IgD-negative memory B cell (primary cell): ENCODE measurements around the gene CBY1. TPM values are rescaled to one million over a fixed set of nuclear protein-coding genes. Genes with fewer than 3 reads are reported as not detected.

Experiments used
- H3K27ac Mint-ChIP-seq, 3 donors: one replicate each; pipeline ENCODE4 v1.8.0; 2020 to 2022; ENCODE audit warnings: mild to moderate bottlenecking in 3 of 3, mixed read lengths in 3 of 3, moderate library complexity in 1 of 3
- H3K27me3 Mint-ChIP-seq: one replicate; pipeline ENCODE4 v1.8.0; 2021; ENCODE audit warnings: mixed read lengths
- H3K36me3 Mint-ChIP-seq: one replicate; pipeline ENCODE4 v1.8.0; 2020; ENCODE audit warnings: mild to moderate bottlenecking, mixed read lengths
- H3K4me1 Mint-ChIP-seq, 3 donors: one replicate each; pipeline ENCODE4 v1.8.0; 2020 to 2022; ENCODE audit warnings: mixed read lengths in 3 of 3, mild to moderate bottlenecking in 1 of 3
- H3K4me3 Mint-ChIP-seq, 4 donors: one replicate each; pipeline ENCODE4 v1.8.0; 2020 to 2022; ENCODE audit warnings: mild to moderate bottlenecking in 4 of 4, mixed read lengths in 4 of 4, moderate library complexity in 3 of 4
- H3K9me3 Mint-ChIP-seq, 3 donors: one replicate each; pipeline ENCODE4 v1.8.0; 2020 to 2021; ENCODE audit warnings: mixed read lengths in 3 of 3, mild to moderate bottlenecking in 1 of 3
- polyA plus RNA-seq: library from polyadenylated mRNA; unstranded; fragments of 300-500 nt; fragmentation: Illumina TruSeq; gene quantifications from one replicate; pipeline ENCODE4 v1.2.3, GENCODE V29; 2021

CBY1 gene
- polyA plus RNA-seq, 1 donor from 2014 or later: 4.9 TPM

DNA sequence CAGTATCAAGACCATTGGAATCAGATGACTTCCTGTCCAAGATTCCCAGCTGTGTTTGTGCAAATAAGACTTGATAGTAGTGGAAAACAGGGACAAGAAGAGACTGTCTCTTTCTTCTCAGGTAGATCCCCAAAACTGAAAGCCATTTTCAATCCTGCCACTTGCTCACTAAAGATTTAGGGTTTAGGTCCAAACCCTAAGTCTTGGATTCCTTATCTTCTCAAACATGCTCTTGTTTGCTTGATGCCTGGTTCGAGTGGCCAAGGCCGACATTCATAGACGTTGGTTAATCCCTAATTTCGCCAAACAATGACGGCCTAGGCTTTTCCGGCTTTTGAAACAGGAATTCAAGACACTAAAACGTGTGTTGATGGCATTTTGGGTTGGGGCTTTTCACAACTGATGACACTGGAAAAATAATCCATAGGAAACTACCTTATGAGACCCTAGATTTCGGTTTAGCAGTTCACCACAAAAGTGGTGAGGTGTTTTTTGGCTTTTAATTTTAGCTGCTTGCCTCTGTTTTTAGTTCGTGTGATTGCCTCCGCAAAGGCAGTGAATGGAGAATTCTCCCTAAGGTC, 48.3 kb downstream of the CBY1 start:
- Mint-ChIP-seq H3K36me3 (no peaks in the 10 kb centered on the region), H3K4me3 (peak overlapping the region; percentile 70 to 92 (median 91)), H3K27ac (peak overlapping the region; percentile 74 to 99 (median 96)), H3K27me3 (no peaks in the 10 kb centered on the region), H3K4me1 (peaks cover 26 to 46% (median 43%) of the 10 kb centered on the region in 3 donors), H3K9me3 (peaks cover 0 to 1% (median 0%) of the 10 kb centered on the region in 3 donors)

DNA sequence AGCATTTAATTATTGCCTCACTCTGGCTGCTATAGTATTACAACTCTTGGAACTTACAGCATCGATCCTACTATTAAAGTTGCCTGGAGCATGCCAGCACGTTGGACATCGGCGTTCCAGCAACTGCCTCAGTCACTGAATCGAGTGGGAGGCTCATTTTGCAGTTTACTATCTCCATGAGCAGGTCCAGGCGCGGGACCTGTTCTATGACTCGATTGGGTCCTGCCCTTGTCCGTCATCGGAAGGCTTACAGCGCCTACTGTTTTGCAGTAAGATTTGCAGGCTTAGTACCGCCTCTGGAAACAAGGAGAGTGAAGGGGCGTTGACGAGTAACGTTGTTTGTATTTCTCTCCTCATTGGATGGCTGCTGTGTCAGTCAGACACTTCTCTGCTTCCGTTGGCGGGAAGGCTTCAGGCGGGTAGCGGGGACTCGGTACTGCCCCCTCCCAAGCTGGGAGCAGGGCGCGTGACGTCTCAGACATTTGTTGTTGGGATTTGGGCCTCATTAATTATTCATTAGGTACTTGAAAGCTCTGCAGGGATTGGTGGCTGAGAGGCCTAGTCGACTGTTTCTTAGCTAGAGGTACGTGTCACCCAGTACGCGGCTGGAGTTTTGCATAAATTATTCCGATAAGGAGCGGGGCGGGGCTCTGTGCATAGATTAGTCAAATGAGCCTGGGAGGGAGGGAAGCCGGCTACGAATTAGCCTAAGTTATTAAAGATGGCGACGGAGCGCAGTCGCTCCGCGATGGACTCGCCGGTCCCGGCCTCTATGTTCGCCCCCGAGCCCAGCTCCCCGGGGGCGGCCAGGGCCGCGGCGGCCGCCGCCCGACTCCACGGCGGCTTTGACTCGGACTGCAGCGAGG, 49.0 kb downstream of the CBY1 start, which contains the start of gene GTPBP1:
TSS of gene GTPBP1 (plus strand) at position 710 of the 866 bp plus-strand sequence. CDS start at position 722, 12 bp downstream.
- Mint-ChIP-seq H3K4me3 (peak within 1 kb of the TSS; percentile 85 to 97 (median 94)), H3K4me1 (peaks cover 27 to 50% (median 43%) of the 10 kb centered on the region in 3 donors), H3K36me3 (no peaks in the 10 kb centered on the region), H3K27me3 (no peaks in the 10 kb centered on the region), H3K27ac (peak within 1 kb of the TSS; percentile 74 to 99 (median 96)), H3K9me3 (peaks cover 0 to 1% (median 0%) of the 10 kb centered on the region in 3 donors)

DNA sequence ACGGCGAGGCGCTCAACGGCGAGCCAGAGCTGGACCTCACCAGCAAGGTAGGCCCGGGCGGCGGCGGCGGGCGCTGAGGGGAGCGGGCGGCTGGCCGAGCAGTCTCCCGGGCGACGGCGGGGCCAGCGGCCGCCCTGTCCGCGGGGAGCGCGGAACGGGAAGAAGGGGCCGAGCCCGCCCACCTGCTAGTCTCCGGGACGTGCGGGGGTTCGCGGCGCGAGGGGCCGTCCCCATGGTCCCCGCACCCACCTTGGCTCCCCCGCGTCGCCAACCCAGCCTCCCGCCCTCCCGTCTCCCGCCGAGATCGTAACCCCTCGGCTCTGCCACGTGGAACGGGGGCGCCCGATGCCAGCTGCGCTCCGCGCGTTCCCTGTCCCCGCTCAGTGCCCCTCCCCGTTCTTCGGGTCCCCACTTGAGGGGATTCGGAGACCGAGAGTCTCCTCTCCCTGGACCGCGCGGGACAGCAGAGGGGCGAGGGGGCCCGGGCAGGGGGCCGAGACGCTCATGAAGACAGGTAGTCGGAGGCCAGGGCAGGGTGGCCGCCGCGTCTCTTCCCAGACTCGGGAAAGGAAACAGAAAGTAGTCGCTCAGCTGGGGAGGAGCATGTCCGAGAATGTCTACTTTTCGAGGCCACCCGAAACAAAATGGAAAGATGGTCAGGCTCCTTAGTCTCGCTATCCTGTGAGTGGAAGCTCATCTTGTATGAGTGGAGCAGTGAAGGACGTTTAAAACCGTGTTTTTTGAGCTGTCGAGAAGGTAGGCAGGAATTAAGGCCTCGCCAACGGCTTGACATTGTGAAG, 49.9 kb downstream of the CBY1 start:
- Mint-ChIP-seq H3K27me3 (no peaks in the 10 kb centered on the region), H3K4me1 (peaks cover 30 to 58% (median 48%) of the 10 kb centered on the region in 3 donors), H3K36me3 (no peaks in the 10 kb centered on the region), H3K4me3 (peak overlapping the region; percentile 85 to 97 (median 94)), H3K27ac (peak overlapping the region; percentile 74 to 99 (median 92)), H3K9me3 (peaks cover 0 to under 1% (median 0%) of the 10 kb centered on the region in 3 donors)

DNA sequence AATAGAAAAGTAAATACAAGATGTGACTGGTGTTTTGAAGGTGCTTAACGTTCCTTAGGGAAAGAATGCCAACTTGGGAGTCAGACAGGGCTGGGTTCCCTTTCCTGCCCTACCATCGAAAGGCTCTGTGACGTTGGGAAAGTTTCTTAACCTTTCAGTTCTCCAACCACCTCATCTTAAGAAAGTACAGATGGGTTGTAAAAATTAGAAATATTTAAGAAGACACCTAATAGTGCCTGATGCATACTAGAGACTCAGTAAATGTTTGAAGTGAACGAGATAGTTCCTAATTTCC, 50.4 kb downstream of the CBY1 start:
- Mint-ChIP-seq H3K27ac (peak overlapping the region; percentile 71 to 96 (median 92)), H3K9me3 (no peaks in the 10 kb centered on the region), H3K4me1 (peaks cover 27 to 57% (median 43%) of the 10 kb centered on the region in 3 donors), H3K36me3 (no peaks in the 10 kb centered on the region), H3K27me3 (no peaks in the 10 kb centered on the region), H3K4me3 (peak overlapping the region; percentile 85 to 97 (median 94))

DNA sequence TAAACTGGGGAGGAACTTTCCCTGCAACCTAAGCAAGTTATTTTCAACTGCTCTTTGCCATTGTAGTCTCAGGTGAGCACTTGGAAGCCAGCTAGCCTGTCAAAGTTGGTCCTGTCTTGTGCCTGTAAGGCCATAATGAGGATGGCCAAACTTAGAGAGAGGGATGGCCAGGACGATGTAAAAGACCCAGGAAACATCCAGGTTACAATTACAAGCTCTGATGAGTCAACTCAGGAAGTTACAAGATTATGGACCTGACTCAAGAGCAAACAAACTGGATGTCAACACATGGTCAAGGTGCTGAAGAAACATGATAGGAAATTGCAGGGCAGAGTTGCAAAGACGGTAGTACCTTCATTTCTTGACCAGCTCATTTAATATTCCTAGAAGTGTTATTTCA, 50.9 kb downstream of the CBY1 start:
- no peaks in the 10 kb centered on the region for H3K27me3 Mint-ChIP-seq
- peaks cover 31 to 62% (median 46%) of the 10 kb centered on the region in 3 donors for H3K4me1 Mint-ChIP-seq
- H3K36me3 Mint-ChIP-seq: peaks cover 4% of the 10 kb centered on the region
- peak overlapping the region; percentile 85 to 97 (median 94) for H3K4me3 Mint-ChIP-seq
- peak overlapping the region; percentile 71 to 96 (median 92) for H3K27ac Mint-ChIP-seq
- no peaks in the 10 kb centered on the region for H3K9me3 Mint-ChIP-seq

DNA sequence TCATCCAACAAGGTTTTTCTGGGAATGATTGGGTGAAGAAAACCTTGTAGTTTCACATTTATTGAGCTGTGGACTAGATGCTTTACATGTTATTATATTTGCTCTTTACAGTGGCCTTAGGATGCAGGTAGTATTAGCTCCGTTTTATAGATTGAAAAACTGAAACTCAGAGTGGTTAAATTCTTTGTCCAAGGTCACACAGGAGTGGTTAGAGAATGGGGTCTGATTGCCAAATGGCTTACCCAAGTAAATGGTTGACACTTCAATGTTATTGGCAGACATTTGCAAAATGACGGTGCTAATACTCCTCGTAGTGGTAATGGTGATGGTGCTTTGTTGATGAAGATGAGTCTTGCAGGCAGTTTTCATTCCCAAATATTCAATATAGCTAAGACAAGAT, 51.5 kb downstream of the CBY1 start:
- Mint-ChIP-seq H3K27me3 (no peaks in the 10 kb centered on the region), H3K27ac (peak overlapping the region; percentile 69 to 96 (median 86)), H3K4me1 (peaks cover 34 to 67% (median 50%) of the 10 kb centered on the region in 3 donors), H3K9me3 (no peaks in the 10 kb centered on the region), H3K4me3 (peak overlapping the region; percentile 63 to 97 (median 94)), H3K36me3 (peaks cover 4% of the 10 kb centered on the region)

DNA sequence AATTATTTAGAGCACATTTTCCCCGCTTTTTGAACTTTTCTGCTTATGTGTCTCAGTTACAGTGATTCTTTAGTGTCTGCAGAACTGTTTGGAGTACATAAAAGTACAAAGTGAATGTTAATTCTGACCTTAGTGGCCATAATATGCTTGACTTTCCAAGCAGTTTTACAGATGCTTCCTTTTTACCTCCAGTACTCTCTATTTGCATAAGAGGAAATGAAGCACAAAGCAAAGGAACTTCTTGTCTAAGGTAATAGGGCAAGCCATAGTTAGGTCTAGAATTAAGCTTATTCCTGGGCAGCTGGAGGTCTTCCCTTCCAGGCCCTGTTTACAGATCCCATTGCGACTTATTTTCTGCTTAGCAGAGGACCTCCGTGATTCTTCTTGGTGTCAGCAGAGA, 52.9 kb downstream of the CBY1 start:
- Mint-ChIP-seq H3K9me3 (no peaks in the 10 kb centered on the region), H3K27me3 (no peaks in the 10 kb centered on the region), H3K36me3 (peaks cover 4% of the 10 kb centered on the region), H3K4me3 (peak overlapping the region; percentile 63 to 97 (median 86)), H3K4me1 (peaks cover 43 to 75% (median 59%) of the 10 kb centered on the region in 3 donors), H3K27ac (peak overlapping the region; percentile 44 to 92 (median 86))

DNA sequence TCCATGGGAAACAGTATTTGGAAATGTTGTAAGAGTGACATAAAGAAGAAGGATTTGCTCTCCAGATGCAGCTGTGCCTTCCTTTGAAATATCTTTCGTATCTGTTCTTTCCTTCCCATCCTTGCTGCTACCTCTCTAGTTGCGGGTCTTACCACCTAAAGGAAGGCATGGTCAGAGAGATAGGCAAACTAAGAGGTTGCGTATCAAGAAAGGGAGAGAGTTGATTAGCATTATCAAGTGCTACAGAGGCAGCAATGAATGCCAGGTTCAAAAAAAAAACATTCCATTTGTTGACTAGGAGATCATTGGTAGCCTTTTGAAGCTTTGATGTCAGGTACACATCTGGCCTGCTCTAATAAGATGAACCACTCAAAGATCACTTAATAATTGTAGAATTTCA, 53.9 kb downstream of the CBY1 start:
- Mint-ChIP-seq H3K27ac (peak overlapping the region in 2 of 3 donors; percentile 39 to 81), H3K4me3 (no peak overlapping the region), H3K4me1 (peaks cover 46 to 73% (median 55%) of the 10 kb centered on the region in 3 donors), H3K9me3 (no peaks in the 10 kb centered on the region), H3K27me3 (no peaks in the 10 kb centered on the region), H3K36me3 (peaks cover 4% of the 10 kb centered on the region)

DNA sequence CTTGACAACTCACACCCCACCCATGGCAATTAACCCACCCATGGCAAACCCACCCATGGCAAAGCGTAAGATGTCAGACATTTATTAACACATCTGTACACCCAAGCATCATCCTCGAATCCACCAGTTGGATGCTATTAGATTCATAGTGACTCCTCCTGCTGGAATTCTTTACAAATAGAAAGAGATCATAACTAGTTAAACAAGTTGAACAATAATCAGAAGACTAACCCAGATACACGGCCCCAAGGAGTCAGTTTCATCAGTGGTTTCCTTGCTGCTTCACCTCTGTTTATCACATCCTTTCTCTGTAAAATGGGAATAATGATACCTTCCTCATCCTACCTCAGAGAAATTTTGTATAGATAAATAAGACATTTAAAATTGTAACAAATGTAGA, 54.4 kb downstream of the CBY1 start:
- H3K4me3 Mint-ChIP-seq: peak overlapping the region in 2 of 4 donors; percentile 41 to 59
- no peaks in the 10 kb centered on the region for H3K27me3 Mint-ChIP-seq
- H3K9me3 Mint-ChIP-seq: no peaks in the 10 kb centered on the region
- peaks cover 4% of the 10 kb centered on the region for H3K36me3 Mint-ChIP-seq
- H3K4me1 Mint-ChIP-seq: peaks cover 47 to 69% (median 57%) of the 10 kb centered on the region in 3 donors
- H3K27ac Mint-ChIP-seq: peak overlapping the region in 2 of 3 donors; percentile 59 to 81

DNA sequence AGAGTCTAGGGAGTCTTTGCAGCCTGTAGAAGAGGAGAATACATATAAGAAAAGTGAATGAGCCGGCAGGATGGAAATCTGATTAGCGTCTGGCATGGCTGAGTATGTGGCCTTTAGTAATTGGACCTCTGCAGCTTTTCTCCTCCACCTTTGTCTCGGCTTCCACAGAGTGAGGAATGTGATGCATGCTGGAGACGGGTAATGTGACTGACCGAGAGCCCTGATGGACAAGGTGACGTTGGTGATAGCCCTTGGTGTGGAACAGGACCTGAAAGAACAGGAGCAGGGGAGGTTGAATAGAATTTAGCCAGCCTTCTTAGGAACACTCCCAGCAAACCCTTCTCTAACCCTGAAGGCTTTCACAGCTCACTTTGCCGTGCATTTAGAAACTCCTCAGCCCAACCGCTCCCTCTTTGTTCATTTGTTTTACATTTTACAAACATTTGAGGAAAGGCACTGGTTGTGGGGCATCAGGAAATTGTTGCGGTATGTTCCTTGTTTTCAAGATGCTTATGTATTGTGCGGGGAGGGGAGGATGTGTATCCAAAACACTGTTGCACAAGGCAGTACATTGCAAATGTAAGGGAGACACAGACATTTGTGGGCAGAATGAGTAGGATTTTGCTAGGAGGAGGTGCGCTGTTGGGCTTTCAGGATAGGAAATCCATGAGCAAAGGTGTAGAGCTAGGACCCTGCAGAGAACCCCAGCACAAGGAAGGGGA, 56.2 kb downstream of the CBY1 start:
- Mint-ChIP-seq H3K36me3 (peaks cover 4% of the 10 kb centered on the region), H3K27me3 (no peaks in the 10 kb centered on the region), H3K4me3 (no peak overlapping the region), H3K27ac (peak overlapping the region; percentile 25 to 73 (median 65)), H3K4me1 (peaks cover 45 to 62% (median 46%) of the 10 kb centered on the region in 3 donors), H3K9me3 (no peaks in the 10 kb centered on the region)

DNA sequence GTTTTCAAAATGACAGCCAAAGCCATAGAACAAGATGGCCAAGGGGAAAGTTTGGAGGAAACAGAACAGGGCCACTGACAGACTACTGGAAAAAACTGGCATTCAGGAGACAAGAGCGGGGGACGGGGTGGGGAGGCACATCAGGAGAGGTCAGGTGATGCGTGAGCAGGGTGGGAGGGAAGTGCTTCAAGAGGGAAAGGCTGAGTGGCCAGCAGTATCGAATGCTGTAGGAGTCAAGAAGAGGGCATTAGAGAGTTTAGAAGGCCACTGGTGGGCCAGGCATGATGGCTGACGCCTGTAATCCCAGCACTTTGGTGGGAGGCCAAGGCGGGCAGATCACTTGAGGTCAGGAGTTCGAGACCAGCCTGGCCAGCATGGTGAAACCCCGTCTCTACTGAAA, 57.5 kb downstream of the CBY1 start:
- no peaks in the 10 kb centered on the region for H3K9me3 Mint-ChIP-seq
- H3K27me3 Mint-ChIP-seq: no peaks in the 10 kb centered on the region
- H3K36me3 Mint-ChIP-seq: peaks cover 4% of the 10 kb centered on the region
- H3K27ac Mint-ChIP-seq: peak overlapping the region in 2 of 3 donors; percentile 65 to 73
- peaks cover 34 to 50% (median 35%) of the 10 kb centered on the region in 3 donors for H3K4me1 Mint-ChIP-seq
- no peak overlapping the region for H3K4me3 Mint-ChIP-seq

DNA sequence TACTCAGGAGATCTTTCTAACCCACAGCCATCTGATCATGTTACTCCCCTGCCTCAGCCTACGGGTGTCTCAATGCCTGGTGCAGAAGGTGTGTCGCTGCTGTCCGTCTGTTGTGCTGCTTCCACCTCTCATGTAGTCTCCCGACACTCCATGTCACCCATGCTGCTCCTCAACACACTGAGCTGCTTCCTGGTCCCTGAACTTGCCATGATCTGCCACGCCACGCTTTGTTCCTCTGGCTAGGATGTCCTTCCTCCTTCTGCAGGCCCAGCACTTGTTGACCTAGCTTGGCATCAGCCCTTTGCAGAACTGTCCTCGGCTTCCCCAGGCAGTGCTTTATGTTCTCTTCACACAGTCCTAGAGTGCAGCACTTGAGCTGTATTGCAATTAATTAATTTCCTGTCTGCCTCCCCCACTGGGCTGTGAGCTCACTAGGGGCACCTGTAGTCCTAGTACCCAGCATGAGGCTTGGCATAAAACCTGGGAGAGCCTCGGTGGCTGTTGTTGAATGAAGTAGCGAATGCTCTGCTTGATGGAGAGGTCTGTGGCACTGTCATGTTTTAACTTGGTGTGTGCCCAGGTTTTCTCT, 58.8 kb downstream of the CBY1 start:
- Mint-ChIP-seq H3K27ac (peak overlapping the region in 2 of 3 donors; percentile 81 to 83), H3K9me3 (no peaks in the 10 kb centered on the region), H3K4me3 (peak overlapping the region in 1 of 4 donors; percentile 70), H3K36me3 (peaks cover 4% of the 10 kb centered on the region), H3K4me1 (peaks cover 25 to 39% (median 29%) of the 10 kb centered on the region in 3 donors), H3K27me3 (no peaks in the 10 kb centered on the region)

DNA sequence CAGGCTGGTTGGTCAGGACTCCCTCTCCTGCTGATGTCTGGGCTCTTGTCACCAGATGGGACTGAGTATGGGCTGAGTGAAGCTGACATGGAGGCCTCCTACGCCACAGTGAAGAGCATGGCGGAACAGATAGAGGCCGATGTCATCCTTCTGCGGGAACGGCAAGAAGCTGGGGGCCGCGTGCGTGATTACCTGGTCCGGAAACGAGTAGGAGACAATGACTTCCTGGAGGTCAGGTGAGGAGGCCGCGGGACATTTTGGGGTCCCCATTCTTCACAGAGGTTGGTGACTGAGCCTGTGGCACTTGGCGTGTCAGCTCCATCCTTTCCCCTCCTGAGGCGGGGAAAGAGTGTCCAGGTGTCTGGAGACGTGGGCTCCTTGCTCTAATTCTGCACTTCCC, 59.4 kb downstream of the CBY1 start:
- no peak overlapping the region for H3K27ac Mint-ChIP-seq
- no peaks in the 10 kb centered on the region for H3K27me3 Mint-ChIP-seq
- peaks cover 4% of the 10 kb centered on the region for H3K36me3 Mint-ChIP-seq
- H3K4me1 Mint-ChIP-seq: peaks cover 23 to 33% (median 24%) of the 10 kb centered on the region in 3 donors
- no peaks in the 10 kb centered on the region for H3K9me3 Mint-ChIP-seq
- H3K4me3 Mint-ChIP-seq: no peak overlapping the region

DNA sequence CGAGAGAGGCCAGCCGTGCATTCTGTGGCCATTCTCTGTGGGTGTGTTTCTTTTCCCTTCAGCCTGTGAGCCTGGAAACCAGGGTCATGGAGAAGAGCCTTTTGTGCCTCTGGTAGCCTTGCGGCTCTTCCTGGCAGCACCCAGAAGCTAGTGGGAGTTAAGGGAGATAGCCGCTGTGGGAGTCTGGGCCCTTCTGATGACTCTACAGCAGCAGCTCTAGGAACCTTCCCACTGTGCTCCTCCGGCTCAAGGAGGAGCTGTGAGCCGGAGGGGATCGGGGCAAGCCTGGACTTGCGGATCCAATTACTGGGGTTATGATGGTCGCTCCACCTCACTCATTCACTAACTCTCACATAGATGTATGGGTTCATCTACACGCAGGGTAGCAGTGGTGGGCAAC, 59.8 kb downstream of the CBY1 start:
- H3K27ac Mint-ChIP-seq: no peak overlapping the region
- H3K4me1 Mint-ChIP-seq: peaks cover 20 to 29% (median 23%) of the 10 kb centered on the region in 3 donors
- peak overlapping the region in 1 of 4 donors; percentile 38 for H3K4me3 Mint-ChIP-seq
- H3K9me3 Mint-ChIP-seq: no peaks in the 10 kb centered on the region
- H3K36me3 Mint-ChIP-seq: peaks cover 4% of the 10 kb centered on the region
- no peaks in the 10 kb centered on the region for H3K27me3 Mint-ChIP-seq
